Kidney (tissue), 14 donors: ENCODE data around the gene HHLA2. TPM values are rescaled to one million over a fixed set of nuclear protein-coding genes. Genes with fewer than 3 reads are reported as not detected.

Source experiments
- DNase-seq, 5 donors: peaks; one replicate each; pipeline ENCODE4 v3.0.0-alpha.2; 2013 to 2020
- FAIRE-seq: peaks from 2 replicates; lab custom pipeline; 2012; peaks lifted over from hg19 to GRCh38; lab: Jason Lieb, UNC
- H3K27ac ChIP-seq, 2 donors: one replicate each; pipeline ENCODE4 v1.7.0; 2013; ENCODE audit warnings: low read depth in 2 of 2, low read length in 2 of 2, inconsistent platforms in 1 of 2
- H3K27me3 ChIP-seq: one replicate; pipeline ENCODE4 v1.7.1; 2013; ENCODE audit warnings: low read length, inconsistent platforms; ENCODE audit not compliant: control insufficient read depth, insufficient read depth
- H3K36me3 ChIP-seq, 3 donors: one replicate each; pipeline versions ENCODE4 v1.7.0 to v1.7.1; 2013; ENCODE audit warnings: low read length in 3 of 3, control low read depth in 1 of 3, inconsistent platforms in 1 of 3; ENCODE audit not compliant: insufficient read depth in 3 of 3, control insufficient read depth in 2 of 3
- H3K4me1 ChIP-seq, 3 donors: one replicate each; pipeline versions ENCODE4 v1.7.0 to v1.7.1; 2013; ENCODE audit warnings: low read length in 3 of 3, inconsistent platforms in 1 of 3, low read depth in 1 of 3; ENCODE audit not compliant: control insufficient read depth in 2 of 3, insufficient read depth in 2 of 3
- H3K4me3 ChIP-seq, 3 donors: one replicate each; pipeline versions ENCODE4 v1.7.0 to v1.8.1; 2013; ENCODE audit warnings: low read length in 3 of 3, control low read depth in 1 of 3, inconsistent platforms in 1 of 3
- H3K9ac ChIP-seq, 3 donors: one replicate each; pipeline versions ENCODE4 v1.7.0 to v1.7.1; 2013; ENCODE audit warnings: low read length in 3 of 3, control low read depth in 1 of 3, inconsistent platforms in 1 of 3
- H3K9me3 ChIP-seq, 3 donors: one replicate each; pipeline versions ENCODE4 v1.7.0 to v1.7.1; 2013; ENCODE audit warnings: low read length in 3 of 3, control low read depth in 1 of 3, inconsistent platforms in 1 of 3; ENCODE audit not compliant: control insufficient read depth in 2 of 3, insufficient read depth in 1 of 3
- intact Hi-C: fragments of 100-400 bp; cut with DNase I; formaldehyde crosslinking; loops from one replicate; pipeline ENCODE4 v1.11.1; 2022
- polyA plus RNA-seq: library from polyadenylated mRNA; stranded (reverse); fragments of 350-450 nt; fragmentation: Illumina TruSeq; extraction: RNeasy Lipid Tissue Mini Kit (QIAGEN cat#74804); gene quantifications from one replicate; pipeline ENCODE4 v1.2.3, GENCODE V29; 2014; ENCODE audit warnings: low read depth, low replicate concordance; ENCODE audit not compliant: insufficient read depth
- total RNA-seq: library from RNA; stranded (reverse); fragmentation: NEBNext Ultra II Directional; extraction: Animal tissue kit (Norgen Biotek cat#: 25700); gene quantifications from one replicate; pipeline ENCODE4 v1.2.1, GENCODE V29; 2021
- TF ChIP-seq, protein P1 (sequence below): IDR thresholded peaks from 3 replicates; pipeline ENCODE4 v1.5.1; 2012; ENCODE audit warnings: mild to moderate bottlenecking, moderate library complexity, borderline replicate concordance; ENCODE audit not compliant: insufficient read depth; ENCODE audit errors: extremely low read depth
- donor health status: control.
- donor health status: control.
- donor health status: control.
- donor health status: control.
- donor health status: control.
- donor health status: DM: yes; HTN: yes; CAD: no.
- donor health status: Normal renal cell carcinoma (clear cell type).

HHLA2 gene
- total and polyA plus RNA-seq, 2 donors from 2014 or later: 5.1 to 18.8 TPM

DNA sequence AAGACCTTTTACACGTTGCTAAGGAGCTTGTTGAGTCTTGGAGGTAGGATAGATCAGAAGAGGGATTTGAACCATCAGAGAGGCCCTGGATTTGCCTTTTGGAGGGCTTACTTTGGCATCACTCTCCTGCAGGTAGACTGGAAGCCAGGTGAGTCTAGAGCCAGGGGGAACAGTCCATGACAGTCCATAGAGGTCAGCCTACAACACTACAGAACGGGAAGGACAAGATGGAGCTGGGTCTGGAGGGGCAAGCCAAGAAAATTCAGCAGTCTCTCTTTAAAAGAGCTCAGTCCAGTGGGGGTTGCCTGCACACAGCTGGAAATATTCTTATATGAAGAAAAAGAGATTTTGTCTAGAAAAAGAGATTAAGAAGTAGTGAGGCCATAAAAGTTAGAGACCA, 60.7 kb downstream of the HHLA2 start:
- Histone ChIP-seq H3K4me1 (no peaks in the 10 kb centered on the region), H3K27me3 (no peaks in the 10 kb centered on the region), H3K9me3 (no peaks in the 10 kb centered on the region), H3K4me3 (no peak overlapping the region), H3K27ac (no peak overlapping the region), H3K9ac (no peak overlapping the region), H3K36me3 (no peaks in the 10 kb centered on the region)
- intact Hi-C loops: no loop called here
- TF ChIP-seq, protein P1, sequence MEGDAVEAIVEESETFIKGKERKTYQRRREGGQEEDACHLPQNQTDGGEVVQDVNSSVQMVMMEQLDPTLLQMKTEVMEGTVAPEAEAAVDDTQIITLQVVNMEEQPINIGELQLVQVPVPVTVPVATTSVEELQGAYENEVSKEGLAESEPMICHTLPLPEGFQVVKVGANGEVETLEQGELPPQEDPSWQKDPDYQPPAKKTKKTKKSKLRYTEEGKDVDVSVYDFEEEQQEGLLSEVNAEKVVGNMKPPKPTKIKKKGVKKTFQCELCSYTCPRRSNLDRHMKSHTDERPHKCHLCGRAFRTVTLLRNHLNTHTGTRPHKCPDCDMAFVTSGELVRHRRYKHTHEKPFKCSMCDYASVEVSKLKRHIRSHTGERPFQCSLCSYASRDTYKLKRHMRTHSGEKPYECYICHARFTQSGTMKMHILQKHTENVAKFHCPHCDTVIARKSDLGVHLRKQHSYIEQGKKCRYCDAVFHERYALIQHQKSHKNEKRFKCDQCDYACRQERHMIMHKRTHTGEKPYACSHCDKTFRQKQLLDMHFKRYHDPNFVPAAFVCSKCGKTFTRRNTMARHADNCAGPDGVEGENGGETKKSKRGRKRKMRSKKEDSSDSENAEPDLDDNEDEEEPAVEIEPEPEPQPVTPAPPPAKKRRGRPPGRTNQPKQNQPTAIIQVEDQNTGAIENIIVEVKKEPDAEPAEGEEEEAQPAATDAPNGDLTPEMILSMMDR: no peak
- DNase-seq: no peak
- no peak for FAIRE-seq

DNA sequence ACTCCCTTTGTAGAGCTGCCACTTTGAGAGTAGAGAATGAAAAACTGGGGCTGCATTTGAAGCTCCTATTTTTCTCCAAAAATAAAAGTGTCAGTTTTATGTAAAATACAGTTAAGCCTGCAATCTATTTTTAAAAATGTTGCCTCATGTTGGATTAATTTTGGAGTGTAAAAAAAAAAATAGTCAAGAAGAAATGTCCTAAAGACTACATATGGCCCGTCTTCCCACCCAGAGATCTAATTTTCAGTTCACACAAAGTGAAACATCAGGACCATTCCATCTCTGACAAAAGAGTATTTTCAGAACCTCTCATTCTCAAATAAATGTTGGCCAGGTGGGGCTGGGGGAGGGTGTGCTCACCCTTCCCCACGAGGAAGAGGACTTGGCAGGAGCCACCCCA, 62.7 kb downstream of the HHLA2 start:
- Histone ChIP-seq H3K27ac (no peak overlapping the region), H3K27me3 (no peaks in the 10 kb centered on the region), H3K9me3 (no peaks in the 10 kb centered on the region), H3K9ac (no peak overlapping the region), H3K4me3 (no peak overlapping the region), H3K36me3 (no peaks in the 10 kb centered on the region), H3K4me1 (no peaks in the 10 kb centered on the region)
- no peak for DNase-seq
- intact Hi-C loops: no loop called here
- TF ChIP-seq, protein P1: no peak
- no peak for FAIRE-seq

DNA sequence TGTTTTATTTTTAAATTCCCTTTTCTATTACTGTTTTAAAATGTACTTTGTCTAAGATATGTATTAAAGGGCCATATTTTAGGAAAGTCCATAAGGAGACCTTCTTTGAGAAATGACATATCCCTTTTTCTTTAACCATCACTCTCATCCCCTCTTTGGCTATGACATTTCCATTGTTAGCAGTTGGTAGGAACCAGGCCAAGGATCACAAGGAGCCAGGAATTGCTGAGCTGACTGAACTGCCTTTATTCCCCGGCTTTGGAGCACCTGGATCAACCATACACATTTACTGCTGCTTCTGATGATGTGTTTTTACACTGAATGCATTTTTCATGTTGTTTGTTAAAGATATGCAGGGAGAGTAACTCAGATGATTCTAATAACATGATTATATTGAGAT, 79.7 kb downstream of the HHLA2 start:
- H3K27ac ChIP-seq: no peak overlapping the region
- no peak for FAIRE-seq
- H3K27me3 ChIP-seq: no peaks in the 10 kb centered on the region
- TF ChIP-seq, protein P1: no peak
- no peak overlapping the region for H3K9ac ChIP-seq
- peak in 1 of 5 donors; percentile 6 for DNase-seq
- H3K4me3 ChIP-seq: no peak overlapping the region
- intact Hi-C loops: no loop called here
- H3K9me3 ChIP-seq: no peaks in the 10 kb centered on the region
- H3K36me3 ChIP-seq: no peaks in the 10 kb centered on the region
- no peaks in the 10 kb centered on the region for H3K4me1 ChIP-seq

DNA sequence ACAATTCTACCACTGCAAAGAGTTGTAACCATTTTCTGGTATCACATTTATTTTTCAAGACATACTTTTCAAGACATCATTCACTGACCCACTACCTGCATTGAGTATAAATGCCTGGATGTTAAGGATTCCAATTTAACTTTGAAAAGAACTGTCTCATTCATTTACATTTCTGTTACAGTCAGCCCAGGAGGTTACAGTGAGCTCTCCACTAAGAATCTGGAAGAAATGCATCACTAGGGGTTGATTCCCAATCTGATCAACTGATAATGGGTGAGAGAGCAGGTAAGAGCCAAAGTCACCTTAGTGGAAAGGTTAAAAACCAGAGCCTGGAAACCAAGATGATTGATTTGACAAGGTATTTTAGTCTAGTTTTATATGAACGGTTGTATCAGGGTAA, 81.0 kb downstream of the HHLA2 start:
- FAIRE-seq: no peak

More for the DNA sequence above, 81.0 kb downstream of the HHLA2 start:
- intact Hi-C loops: no loop called here
- no peaks in the 10 kb centered on the region for H3K4me1 ChIP-seq
- H3K9me3 ChIP-seq: no peaks in the 10 kb centered on the region
- H3K4me3 ChIP-seq: no peak overlapping the region
- TF ChIP-seq, protein P1: no peak
- no peak overlapping the region for H3K27ac ChIP-seq
- H3K27me3 ChIP-seq: no peaks in the 10 kb centered on the region
- DNase-seq: no peak
- H3K36me3 ChIP-seq: no peaks in the 10 kb centered on the region
- H3K9ac ChIP-seq: no peak overlapping the region
